NCI-H187 (cell line): ENCODE measurements around the gene RUNX2.

ENCODE experiments used
- DNase-seq, 2 experiments: peaks; one replicate each; lab custom pipeline; 2025; lab: John Stamatoyannopoulos, UW

The RUNX2 gene

DNA sequence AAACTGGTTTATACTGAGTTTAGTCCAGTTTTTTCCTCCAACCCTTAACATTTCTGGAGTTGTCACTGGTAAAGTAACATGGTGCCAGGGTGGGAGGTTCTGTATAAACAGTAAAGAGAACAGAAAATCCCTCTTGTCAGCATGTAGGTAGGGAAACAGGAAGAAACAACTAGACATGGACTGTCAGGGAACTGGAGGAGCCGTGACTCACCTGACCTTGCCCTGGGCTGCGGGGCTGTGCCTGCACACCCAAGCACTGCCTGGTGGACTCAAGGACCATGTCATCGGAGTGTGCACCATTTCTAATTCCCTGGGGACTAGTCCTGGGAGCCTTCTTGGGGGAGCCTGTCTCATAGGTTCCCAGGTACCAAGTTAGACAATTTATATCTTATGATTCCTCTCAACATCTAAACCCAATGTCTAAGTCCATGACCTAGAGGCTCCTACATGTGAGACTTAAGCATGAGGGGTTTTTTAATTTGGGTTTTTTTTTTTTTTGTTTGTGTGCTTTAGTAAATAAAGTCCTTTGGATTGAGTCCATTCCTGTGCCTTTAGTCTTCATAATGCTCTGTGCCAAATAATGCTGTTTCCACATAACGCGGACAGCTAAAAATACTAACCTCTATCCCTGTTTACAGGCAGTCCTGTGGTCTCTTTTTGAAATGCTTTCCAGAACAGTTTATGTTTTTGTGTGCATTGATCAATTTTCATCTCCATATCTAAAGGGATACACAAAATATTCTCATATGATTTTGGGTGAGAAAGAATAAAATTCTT is 186.5 kb downstream of the RUNX2 start:
- no peak for DNase-seq

DNA sequence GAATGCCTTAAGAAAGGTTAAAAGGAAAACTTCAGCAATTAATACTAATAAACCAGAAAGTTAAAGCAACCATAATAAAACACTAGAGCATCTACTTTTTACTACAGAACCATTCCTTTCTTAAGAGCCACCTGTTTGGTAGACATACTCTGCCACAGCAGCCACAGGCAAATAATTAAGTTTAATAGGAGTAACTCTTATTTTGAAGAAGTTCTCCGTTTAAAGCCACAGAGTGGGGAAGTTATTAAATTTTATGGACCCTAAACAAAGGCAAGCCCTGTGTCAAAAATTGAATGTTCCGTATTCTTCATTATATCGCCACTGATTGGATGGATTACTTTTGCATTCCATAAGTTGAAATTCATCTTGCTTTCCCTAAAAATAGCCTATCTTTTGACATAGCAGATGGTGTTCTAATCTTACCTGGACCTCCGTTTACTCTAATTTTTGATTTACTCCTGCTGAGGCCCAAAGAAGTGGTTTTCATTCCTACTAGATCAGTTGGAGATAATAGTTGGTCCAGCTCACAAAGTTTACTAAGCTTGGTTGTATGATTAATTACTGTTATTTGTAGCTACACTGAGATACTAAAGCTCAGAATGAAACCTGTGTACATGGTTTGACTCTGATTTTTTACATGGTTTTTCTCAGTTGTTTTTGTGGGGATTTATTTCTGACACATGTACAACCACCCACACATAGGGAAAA is 190.0 kb downstream of the RUNX2 start:
- no peak for DNase-seq

DNA sequence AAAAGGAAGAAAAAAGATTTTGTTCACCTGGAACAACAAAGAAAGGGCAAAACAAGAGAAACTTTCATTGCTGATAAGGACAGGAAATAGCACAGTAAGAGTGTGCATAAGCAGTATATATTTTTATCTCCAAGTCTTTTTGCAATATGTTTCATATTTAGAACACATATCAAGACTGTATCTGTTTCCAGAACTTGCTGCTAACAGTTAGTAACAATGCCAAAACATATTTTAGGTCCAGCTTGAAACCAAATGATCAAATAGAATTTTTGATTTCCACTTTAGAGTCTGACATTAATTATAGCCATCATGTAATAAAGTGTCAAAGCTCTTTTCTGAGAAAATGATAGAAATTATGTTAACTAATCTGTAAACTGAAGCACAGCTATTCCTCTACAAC is 193.1 kb downstream of the RUNX2 start:
- DNase-seq, result no peak

DNA sequence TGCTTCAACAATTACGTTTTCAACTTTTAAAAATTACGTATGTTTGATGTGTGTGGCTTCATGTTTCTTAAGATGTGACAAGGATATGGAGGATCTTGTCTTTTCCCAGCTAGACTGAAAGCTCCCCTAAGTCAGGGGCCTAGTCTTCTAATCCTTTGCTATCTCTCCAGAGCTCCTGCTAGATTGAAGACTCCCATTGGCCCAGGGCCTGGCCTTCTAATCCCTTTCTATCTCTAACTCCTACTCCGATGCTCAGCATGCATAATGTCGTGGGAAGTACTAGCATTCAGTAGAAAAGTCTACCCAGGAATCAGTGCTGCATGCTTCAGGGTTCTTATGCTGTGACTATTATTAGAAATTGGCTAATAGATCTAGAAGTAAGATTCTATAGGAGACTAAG is 194.4 kb downstream of the RUNX2 start:
- DNase-seq, result no peak

DNA sequence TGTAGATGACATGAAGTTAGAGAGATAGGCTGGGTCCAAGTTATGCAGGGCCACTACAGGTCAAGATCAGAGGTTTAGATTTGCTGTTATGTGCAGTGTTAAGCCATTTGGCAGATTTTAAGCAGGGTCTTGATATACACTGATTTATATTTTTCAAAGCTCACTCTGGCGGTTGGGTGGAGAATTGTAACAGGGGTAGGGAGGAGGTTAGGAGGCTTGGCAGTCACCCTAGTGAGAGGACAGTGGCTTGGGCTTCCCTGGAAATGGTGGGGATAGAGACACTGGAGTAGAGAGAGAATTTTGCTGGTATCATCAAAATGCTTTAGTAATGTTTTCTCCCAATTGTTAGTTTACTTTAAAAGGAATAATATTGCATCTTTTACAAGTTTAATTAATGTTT is 199.1 kb downstream of the RUNX2 start:
- DNase-seq, result no peak

DNA sequence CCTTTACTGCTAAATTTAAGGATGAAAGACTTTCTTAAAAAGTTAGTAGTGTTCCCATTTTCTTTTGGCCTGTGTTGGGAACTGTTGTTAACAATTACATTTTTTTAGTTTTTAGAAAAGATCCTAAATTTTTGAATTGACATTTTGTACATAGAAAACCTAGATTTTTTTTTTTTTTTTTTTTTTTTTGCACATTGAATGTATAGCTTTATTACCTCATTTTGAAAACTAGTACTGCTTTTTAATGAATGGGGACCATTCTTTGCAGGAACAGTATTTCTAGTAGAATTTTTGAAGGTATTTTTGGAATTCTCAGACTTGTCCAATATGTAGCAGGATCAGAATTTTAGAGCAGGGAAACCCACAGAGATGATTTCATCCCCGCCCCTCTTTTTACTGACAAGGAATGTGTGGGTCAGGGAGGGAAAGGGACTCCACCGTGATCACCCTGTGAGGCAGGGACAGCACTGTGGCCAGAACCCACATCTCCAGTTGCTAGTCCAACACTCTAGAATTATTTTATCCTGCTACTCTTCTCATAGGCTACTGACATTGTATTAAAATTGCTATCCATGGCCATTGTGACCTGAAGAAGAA is 204.0 kb downstream of the RUNX2 start:
- DNase-seq, result no peak

DNA sequence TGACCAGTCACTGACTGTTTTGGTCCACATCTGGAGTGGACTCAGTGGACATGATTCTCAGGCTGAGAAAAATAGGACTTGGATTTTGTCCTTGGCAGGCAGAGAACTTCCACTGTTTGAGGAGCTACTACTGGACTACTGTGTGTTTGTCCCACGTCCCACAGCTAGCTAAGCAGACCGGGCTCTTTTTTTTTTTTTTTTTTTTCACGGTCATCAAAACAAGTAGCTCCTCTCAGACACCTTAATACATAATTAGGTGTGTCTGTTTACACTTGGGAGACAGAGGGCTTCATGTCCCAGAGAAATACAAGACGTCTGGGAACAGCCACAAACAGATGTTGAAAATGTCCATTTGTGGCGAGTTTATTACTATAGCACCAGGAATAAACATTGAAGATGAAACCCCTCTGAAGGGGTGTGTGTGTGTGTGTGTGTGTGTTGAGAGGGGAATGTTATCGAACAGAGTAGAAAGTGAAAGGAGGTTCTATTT is 204.6 kb downstream of the RUNX2 start:
- DNase-seq, result no peak

DNA sequence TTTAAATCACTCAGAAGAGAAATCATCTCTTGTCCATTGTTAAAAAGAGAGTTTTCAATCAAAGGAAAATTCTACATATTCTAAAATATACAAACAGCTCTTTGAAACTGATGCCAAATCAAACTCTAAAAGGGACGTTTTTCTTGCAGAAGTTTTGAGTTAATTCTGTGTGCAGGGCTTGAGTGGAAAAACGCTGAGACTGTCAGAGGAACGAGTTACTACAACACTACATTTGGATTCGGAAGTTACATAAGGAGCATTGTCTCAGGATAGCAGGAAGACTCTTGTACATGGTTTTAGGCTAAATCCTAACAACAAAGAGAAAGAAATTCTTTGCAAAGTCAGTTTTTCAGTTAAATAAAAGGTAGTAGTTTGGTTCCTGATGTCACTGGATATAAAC is 205.3 kb downstream of the RUNX2 start:
- no peak for DNase-seq

DNA sequence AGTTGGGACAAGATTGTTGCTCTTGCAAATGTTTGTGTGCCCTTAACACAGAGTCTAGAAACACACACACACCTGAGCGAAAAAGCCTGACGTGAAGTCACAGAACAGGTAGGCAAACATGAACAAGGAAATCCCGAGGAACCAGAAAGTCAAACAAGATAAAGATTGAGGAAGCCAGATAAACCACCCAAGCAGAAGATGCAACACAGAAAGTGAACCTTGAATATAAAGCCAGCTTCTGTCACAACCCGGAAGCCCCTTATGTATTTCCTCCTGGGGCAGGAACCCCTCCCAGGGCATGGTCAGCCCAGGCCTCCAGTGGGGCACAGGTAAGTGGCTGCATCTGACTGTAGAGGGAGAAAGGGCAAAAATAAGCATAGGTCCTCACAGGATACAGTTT is 207.8 kb downstream of the RUNX2 start:
- DNase-seq, result no peak

DNA sequence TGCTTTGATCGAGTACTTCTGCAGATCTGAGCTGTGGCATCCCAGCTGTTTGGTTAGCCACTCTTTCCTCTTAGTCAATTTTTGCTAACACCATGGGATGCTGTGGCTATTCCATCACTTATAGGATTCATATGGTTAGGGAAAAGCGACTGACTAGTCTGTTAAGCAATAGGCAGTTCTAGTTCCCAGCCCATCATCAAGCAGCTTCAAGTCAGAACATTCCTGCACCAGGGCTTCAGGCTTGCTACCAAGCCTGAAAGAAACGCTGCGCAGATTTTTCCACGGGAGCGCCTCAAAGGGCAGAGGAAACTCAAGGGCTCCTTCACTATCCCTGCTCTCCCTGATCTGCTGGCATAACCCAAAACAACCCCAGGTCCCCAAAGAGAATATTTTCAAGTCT is 209.4 kb downstream of the RUNX2 start:
- no peak for DNase-seq

DNA sequence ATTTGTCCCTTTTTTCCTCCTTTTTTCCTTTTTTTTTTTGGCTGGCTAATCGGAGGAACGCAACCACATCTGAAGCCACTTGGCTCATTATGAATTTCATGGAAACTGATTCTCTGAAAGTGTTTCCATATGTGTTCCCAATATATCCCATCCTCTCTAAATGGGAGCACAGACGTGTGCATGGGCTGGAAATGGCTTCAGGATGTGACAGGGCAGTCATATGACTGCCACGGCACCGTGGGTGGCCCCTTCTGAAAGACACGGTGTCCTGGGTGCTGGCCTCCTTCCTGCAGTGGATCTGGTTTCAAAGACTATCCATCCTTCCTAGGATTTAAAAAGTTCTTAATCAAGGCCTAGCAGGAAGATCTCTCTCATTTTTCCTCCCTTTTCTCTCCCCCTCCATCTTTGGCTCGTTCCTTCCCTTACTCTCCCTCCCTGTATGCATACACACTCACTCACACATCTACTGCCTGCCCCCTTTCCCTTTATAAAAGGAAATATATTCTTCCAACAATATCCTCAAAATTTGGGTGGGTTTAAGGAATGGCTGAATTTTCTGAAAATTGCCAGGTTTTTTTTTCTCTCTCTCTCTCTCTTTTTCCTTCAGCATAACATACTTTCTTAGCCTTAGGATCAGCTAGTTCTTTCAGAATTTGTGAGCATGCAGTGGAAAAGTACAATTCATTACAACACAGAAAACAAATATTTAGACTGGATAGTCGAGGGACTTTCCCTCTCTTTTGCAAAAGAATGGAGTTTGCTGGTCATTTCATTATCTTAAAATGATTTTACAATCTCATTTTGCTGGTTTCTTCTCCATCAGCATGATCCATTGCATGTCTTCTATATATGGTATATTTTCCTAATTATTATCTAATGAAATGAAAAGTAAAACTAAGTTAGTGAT is 210.8 kb downstream of the RUNX2 start:
- DNase-seq, result no peak

DNA sequence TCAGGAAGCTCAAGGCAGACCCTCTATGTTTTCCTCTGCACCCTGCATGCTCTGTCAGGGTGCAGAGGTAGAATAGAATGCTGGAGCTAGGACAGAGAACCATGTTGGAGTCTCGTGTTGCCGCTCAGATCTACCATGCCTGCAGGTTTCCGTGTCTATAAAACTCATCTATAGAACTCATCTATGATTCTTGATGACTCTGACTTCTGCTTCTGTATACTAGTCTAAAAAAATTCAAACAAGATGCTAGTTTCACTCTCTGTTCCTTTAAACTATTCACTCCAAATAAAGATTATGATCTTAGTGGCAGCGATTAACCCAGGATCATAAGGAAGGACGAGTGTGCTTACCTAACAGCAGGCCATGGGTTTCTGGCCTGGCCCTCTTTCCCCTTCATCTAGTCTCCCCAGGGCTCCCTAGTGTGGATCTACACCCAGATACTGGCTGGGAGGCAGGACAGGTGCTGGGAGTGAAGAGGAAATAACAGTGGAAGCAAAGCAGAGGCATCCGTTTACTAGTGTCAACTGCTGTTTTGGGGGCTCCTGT is 212.3 kb downstream of the RUNX2 start:
- DNase-seq, result no peak

DNA sequence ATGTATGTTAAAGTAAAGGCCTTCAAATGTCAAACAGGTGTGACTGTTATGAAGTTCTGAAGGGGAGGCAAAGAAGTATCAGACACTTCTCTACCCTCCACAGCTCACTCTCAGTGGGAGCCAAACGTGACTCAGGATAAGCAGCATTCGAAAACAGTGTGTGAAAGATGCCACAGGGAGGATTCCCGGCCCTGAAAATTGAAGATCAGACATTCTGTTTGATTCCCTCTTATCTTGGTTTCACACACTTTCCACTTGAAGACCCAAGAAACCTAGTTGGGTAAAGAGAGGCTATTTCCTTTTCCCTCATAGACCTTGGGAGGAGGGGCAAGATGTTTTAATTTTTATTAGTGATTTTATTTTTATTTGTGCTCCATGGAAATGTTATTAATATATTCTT is 213.8 kb downstream of the RUNX2 start:
- DNase-seq, result no peak

DNA sequence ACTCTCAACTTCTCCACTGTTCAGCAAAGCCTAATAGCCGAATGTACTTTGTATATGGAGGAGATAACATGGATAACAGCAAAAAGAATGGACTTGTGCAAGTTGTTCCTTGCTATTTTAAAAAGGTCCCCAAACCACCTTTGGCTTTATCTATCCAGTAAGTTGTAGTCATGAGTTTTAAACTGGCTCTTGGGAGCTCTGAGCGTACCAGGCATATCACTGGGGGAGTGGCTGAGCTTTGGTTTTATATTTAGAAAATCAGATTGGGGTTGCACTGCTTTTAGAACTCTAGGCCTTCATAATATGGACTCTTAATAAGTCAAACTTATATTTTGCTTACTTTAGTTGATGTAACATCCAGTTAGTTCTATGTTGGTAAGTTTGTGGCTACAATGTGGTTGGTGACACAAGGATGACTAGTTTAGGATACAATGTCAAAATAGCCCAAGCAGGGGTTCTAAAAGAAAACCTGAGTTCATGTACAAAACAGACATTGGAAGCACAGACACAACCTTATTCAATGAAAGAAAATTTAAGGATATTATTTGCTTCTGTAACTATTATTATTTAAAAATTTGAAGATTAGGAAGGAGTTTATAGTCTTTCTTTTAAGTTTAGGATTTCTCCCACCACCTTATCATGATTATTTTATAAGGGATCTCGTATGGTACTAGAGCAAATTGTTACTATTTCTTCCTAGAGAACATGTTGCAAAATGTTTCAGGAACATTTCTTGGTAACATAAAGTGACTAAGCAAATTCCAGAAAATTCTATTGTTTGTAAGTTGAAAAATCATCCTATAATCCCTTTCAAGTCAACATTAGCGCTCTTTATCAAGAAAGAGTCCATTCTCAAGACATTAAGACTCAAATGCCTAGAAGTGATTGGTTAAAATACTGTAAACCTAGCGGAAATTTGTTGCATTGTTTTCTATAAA is 215.4 kb downstream of the RUNX2 start:
- DNase-seq, result no peak

DNA sequence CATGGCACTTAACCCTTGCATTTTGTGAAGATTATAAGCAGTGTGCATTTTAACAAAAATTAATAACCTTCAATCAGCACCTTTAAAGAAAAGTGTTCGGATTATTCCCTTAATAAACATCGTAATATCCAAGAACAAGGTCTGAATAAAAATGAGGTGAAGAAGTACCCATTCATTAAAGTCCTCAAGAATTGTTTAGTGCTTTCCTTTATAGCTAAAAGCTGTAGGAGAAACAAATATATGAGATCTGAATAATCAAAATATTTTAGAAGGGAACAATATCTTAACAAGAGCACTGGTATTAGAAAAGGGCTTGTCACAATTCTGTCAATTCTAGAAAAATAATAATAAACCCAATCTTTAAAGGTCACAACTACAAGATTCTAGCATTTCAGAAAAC is 217.3 kb downstream of the RUNX2 start:
- no peak for DNase-seq

DNA sequence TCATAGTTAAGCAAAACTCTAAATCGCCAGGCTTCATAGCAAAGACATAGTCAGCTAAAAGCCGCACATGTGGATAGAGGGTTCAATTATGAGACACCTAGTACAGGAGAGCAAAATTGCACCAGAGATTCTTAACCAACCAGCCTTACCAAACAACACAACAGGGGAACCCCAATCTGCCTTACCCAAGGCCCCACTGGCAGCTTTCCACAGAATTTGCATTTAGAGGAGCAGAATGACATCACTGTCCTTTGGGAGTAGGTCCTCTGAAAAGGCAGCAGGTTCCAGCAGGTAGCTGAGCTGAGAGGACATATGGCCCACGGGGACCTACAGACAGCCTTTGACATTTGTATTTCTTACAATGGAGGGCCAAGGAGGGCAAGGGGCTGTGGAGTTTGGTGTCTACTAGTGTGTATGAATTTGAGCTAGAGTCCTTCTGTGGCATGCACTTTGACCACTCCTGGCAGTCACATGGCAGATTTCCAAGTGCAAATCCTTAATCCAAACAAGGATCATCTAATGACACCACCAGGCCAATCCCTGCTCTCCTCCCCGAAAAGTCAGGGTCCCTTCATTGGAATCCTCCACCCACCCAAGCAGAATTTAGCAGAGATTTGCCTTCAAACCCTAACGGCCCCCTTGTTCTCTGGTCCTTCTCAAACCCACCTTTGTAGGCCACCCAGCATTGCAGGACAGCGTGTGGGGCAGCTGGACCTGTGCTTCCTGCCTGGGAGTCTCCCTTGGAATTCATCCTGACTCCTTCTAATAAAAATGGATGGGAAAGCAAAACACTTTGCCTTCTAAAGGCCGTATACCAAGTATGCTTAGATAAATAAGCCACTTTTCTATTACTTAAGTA is 220.8 kb downstream of the RUNX2 start:
- no peak for DNase-seq

DNA sequence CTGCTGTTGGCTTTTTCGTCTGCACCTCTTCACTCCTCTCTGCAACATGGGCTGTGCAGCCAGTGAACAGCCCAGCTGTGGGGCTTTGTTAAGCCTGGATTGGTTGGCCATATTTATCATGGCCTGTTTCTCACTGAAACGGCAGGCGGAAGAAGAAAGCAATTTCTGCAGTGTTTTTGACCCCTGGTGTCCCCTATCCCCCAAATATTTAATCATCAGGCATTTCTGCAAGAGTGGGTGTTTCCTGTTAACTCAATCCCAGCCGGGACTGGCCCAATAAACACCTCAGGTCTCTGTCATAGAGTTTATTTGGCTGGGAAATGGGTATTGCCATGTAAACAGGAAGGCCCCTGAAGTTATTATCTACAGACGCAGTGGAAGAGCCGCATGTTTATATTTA is 224.4 kb downstream of the RUNX2 start:
- DNase-seq, result no peak

DNA sequence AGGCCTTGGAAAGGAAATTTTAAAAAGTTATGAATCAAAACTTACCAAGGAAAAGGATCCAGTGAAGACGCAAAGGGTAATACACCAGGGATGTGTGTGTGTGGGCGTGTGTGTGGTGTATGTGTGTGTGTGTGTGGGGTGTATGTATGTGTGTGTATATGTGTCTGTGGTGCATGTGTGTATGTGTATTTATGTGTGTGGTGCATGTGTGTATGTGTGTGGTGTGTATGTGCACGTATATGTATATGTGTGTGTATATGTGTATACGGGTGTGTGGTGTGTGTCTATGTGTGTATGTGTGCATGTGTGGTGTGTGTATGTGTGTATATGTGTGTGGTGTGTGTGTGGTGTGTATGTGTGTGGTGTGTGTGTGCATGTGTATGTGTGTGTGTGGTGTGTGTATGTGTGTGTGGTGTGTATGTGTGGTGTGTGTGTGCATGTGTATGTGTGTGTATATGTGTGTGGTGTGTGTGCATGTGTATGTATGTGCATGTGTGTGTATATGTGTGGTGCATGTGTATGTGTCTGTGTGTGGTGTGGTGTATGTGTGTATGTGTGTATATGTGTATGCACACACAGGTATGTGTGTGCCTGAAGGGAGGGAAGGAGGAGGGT is 225.7 kb downstream of the RUNX2 start:
- DNase-seq, result no peak

DNA sequence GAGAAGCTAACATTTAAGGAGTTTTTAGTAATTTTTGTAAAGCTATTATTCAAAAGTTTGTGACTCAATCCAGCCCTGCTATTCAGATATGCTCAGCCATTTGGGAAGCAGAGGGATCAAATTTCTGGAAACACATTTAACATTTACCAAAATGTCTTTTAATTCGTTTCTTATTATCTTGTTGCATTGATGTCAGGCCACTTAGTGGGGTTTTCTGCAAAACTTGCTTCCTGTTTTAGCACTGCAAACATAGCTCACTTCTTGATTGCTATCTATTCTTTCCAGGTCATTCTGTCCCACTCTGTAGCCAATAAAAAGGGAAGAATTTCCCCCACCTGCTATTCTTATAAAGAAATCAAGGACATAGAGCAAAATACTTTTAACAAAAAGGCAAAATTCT is 226.5 kb downstream of the RUNX2 start:
- no peak for DNase-seq
